HCT116 (cell line): ENCODE results near the gene IQCB1. TPM values are rescaled to one million over a fixed set of nuclear protein-coding genes. Genes with fewer than 3 reads are reported as not detected.

ENCODE experiments used
- ATAC-seq: fragments of 200-7000 bp; cut with Tn5 transposase; 2 replicates; pipeline ENCODE4 v1.9.1; 2020; ENCODE audit warnings: mild to moderate bottlenecking, moderate library complexity
- BruUV-seq: library from RNA; stranded (reverse); fragments of 400-500 nt; replicated peaks from 2 replicates; lab custom pipeline; 2021; lab: Mats Ljungman, UMichigan
- CTCF ChIA-PET: fragments of 300-600 bp; sonication (Branson Sonifier 250); formaldehyde crosslinking; loops from one replicate; lab custom pipeline; 2021; ENCODE audit warnings: antibody characterized with exemption; lab: Charles Lee
- POLR2A ChIA-PET: fragments of 300-600, 350-600 bp; sonication (Branson Sonifier 250); formaldehyde crosslinking; loops from one replicate; lab custom pipeline; 2021; ENCODE audit warnings: antibody characterized with exemption; lab: Charles Lee
- RAD21 ChIA-PET, 2 experiments: fragments of 300-600 bp; sonication (Branson Sonifier 250); formaldehyde crosslinking; loops; one replicate each; lab custom pipeline; 2023; ENCODE audit warnings: low total read pairs in 2 of 2; ENCODE audit not compliant: uncharacterized antibody in 2 of 2, unreplicated experiment in 2 of 2, low non-redundant PET in 1 of 2; lab: Charles Lee
- DNase-seq: peaks from one replicate; pipeline ENCODE4 v3.0.0-alpha.2; 2010; ENCODE audit warnings: low read depth, low spot score
- H2AFZ ChIP-seq: fragments of 200-600 bp; shearing (Covaris generic), sonication (generic); 2 replicates; pipeline ENCODE4 v1.6.1; 2017; ENCODE audit warnings: low read depth, mixed run types, mixed read lengths, antibody characterized with exemption, low read length; ENCODE audit not compliant: poor library complexity, severe bottlenecking
- H3K27ac ChIP-seq: 2 replicates; pipeline ENCODE4 v1.5.1; 2012; ENCODE audit warnings: low read depth, low read length
- H3K27me3 ChIP-seq: fragments of 200-600 bp; sonication (generic); 2 replicates; pipeline ENCODE4 v1.6.1; 2016; ENCODE audit warnings: mixed run types, low read length, mixed read lengths; ENCODE audit not compliant: insufficient read depth
- H3K36me3 ChIP-seq, 2 experiments: fragments of 200-500 bp in 1 of 2; fragments of 200-600 bp in 1 of 2; sonication (Bioruptor generic) in 1 of 2; sonication (generic) in 1 of 2; 2 replicates each; pipeline versions ENCODE4 v1.5.1 to v1.6.1; 2014 to 2016; ENCODE audit warnings: low read length in 2 of 2, inconsistent platforms in 1 of 2, mixed read lengths in 1 of 2, mixed run types in 1 of 2; ENCODE audit not compliant: insufficient read depth in 2 of 2, control insufficient read depth in 1 of 2
- H3K4me1 ChIP-seq, 2 experiments: fragments of 200-600 bp in 1 of 2; sonication (generic) in 1 of 2; 2 replicates each; pipeline versions ENCODE4 v1.5.1 to v1.6.1; 2012 to 2017; ENCODE audit warnings: low read length in 2 of 2, inconsistent platforms in 1 of 2, mild to moderate bottlenecking in 1 of 2, mixed read lengths in 1 of 2, mixed run types in 1 of 2, moderate library complexity in 1 of 2; ENCODE audit not compliant: insufficient read depth in 2 of 2, control insufficient read depth in 1 of 2
- H3K4me2 ChIP-seq: fragments of 200-600 bp; sonication (generic); 2 replicates; pipeline ENCODE4 v1.6.1; 2017; ENCODE audit warnings: mixed run types, low read length, mixed read lengths
- H3K4me3 ChIP-seq, 2 experiments: fragments of 200-600 bp in 1 of 2; sonication (generic) in 1 of 2; replicated peaks in 1 of 2; 2 replicates each; pipeline ENCODE4 v1.5.1; 2011 to 2016; ENCODE audit warnings: low read length in 2 of 2, control low read depth in 1 of 2, low read depth in 1 of 2, mild to moderate bottlenecking in 1 of 2, mixed read lengths in 1 of 2, mixed run types in 1 of 2
- H3K79me2 ChIP-seq: fragments of 200-600 bp; sonication (generic); 2 replicates; pipeline ENCODE4 v1.6.1; 2017; ENCODE audit warnings: mild to moderate bottlenecking, mixed run types, low read length, moderate library complexity, mixed read lengths; ENCODE audit not compliant: insufficient read depth
- H3K9ac ChIP-seq: fragments of 200-600 bp; sonication (generic); 2 replicates; pipeline ENCODE4 v1.6.1; 2016; ENCODE audit warnings: low read length, mixed read lengths
- H3K9me2 ChIP-seq: fragments of 200-600 bp; sonication (generic), shearing (Covaris generic); 2 replicates; pipeline ENCODE4 v1.6.1; 2017; ENCODE audit warnings: mixed run types, mild to moderate bottlenecking, moderate library complexity; ENCODE audit not compliant: insufficient read depth
- H3K9me3 ChIP-seq, 2 experiments: fragments of 200-500 bp in 1 of 2; fragments of 200-600 bp in 1 of 2; sonication (Bioruptor generic) in 1 of 2; sonication (generic) in 1 of 2; 2 replicates each; pipeline ENCODE4 v1.6.1; 2014 to 2017; ENCODE audit warnings: low read length in 2 of 2, mixed read lengths in 2 of 2, inconsistent platforms in 1 of 2, low read depth in 1 of 2, mild to moderate bottlenecking in 1 of 2, mixed run types in 1 of 2, moderate library complexity in 1 of 2; ENCODE audit not compliant: control insufficient read depth in 1 of 2, insufficient read depth in 1 of 2
- H4K20me1 ChIP-seq: fragments of 200-600 bp; sonication (generic), shearing (Covaris generic); 2 replicates; pipeline ENCODE4 v1.6.1; 2017; ENCODE audit warnings: mixed run types, mild to moderate bottlenecking, moderate library complexity; ENCODE audit not compliant: insufficient read depth
- ATF3 ChIP-seq: IDR thresholded peaks from 2 replicates; pipeline ENCODE4 v1.6.1; 2012
- CEBPB ChIP-seq: IDR thresholded peaks from 2 replicates; pipeline ENCODE4 v1.6.1; 2012; ENCODE audit warnings: low read depth
- CTCF ChIP-seq, 3 experiments: fragments of 200-600 bp in 1 of 3; sonication (generic) in 1 of 3; IDR thresholded peaks in 2 of 3; conservative IDR thresholded peaks in 1 of 3; 2 replicates each; pipeline ENCODE4 v1.5.1; 2012 to 2017; ENCODE audit warnings: low read depth in 2 of 3, low read length in 2 of 3, antibody characterized with exemption in 1 of 3, borderline replicate concordance in 1 of 3, control low read depth in 1 of 3, mild to moderate bottlenecking in 1 of 3, mixed read lengths in 1 of 3, mixed run types in 1 of 3, moderate library complexity in 1 of 3; ENCODE audit not compliant: insufficient read depth in 1 of 3
- EGR1 ChIP-seq: IDR thresholded peaks from 2 replicates; pipeline ENCODE4 v1.6.1; 2012; ENCODE audit warnings: low read depth
- EZH2 ChIP-seq: fragments of 200-600 bp; sonication (generic); IDR thresholded peaks from 2 replicates; pipeline ENCODE4 v1.6.1; 2017; ENCODE audit warnings: antibody characterized with exemption, mixed run types
- EZH2phosphoT487 ChIP-seq: fragments of 200-600 bp; IDR thresholded peaks from 2 replicates; pipeline ENCODE4 v1.6.1; 2018; ENCODE audit warnings: antibody characterized with exemption, borderline replicate concordance
- FOSL1 ChIP-seq: IDR thresholded peaks from 2 replicates; pipeline ENCODE4 v1.6.1; 2012; ENCODE audit warnings: low read depth
- JUND ChIP-seq: IDR thresholded peaks from 2 replicates; pipeline ENCODE4 v1.6.1; 2012
- MAX ChIP-seq: IDR thresholded peaks from 2 replicates; pipeline ENCODE4 v1.6.1; 2012
- POLR2A ChIP-seq: IDR thresholded peaks from 2 replicates; pipeline ENCODE4 v1.7.0; 2011; ENCODE audit warnings: borderline replicate concordance; ENCODE audit not compliant: insufficient read depth, insufficient read length; ENCODE audit errors: extremely low read depth
- POLR2AphosphoS5 ChIP-seq: IDR thresholded peaks from 2 replicates; pipeline ENCODE4 v1.6.1; 2011; ENCODE audit warnings: mild to moderate bottlenecking, low read depth, low read length, moderate library complexity
- RAD21 ChIP-seq: IDR thresholded peaks from 2 replicates; pipeline ENCODE4 v1.6.1; 2012; ENCODE audit warnings: low read depth, mild to moderate bottlenecking
- REST ChIP-seq: IDR thresholded peaks from 2 replicates; pipeline ENCODE4 v1.6.1; 2012; ENCODE audit warnings: low read depth
- SIN3A ChIP-seq: IDR thresholded peaks from 2 replicates; pipeline ENCODE4 v1.6.1; 2012; ENCODE audit warnings: low read depth
- SP1 ChIP-seq: IDR thresholded peaks from 2 replicates; pipeline ENCODE4 v1.6.1; 2012; ENCODE audit warnings: low read depth
- SRF ChIP-seq: IDR thresholded peaks from 2 replicates; pipeline ENCODE4 v1.6.1; 2012; ENCODE audit warnings: low read depth
- YY1 ChIP-seq: IDR thresholded peaks from 2 replicates; pipeline ENCODE4 v1.6.1; 2011; ENCODE audit warnings: low read length, low read depth, moderate library complexity, mild to moderate bottlenecking; ENCODE audit not compliant: insufficient replicate concordance; ENCODE audit errors: extremely low read depth
- ZBTB33 ChIP-seq: IDR thresholded peaks from 2 replicates; pipeline ENCODE4 v1.6.1; 2011; ENCODE audit warnings: mild to moderate bottlenecking, low read length, moderate library complexity; ENCODE audit not compliant: insufficient replicate concordance; ENCODE audit errors: extremely low read depth
- ZFX ChIP-seq: fragments of 450-650 bp; IDR thresholded peaks from 2 replicates; pipeline ENCODE4 v1.6.1; 2017
- ZNF274 ChIP-seq: fragments of 200-500 bp; sonication (Bioruptor generic); IDR thresholded peaks from 2 replicates; pipeline ENCODE4 v1.6.1; 2014; ENCODE audit warnings: mild to moderate bottlenecking, low read depth, low read length, inconsistent platforms
- intact Hi-C: fragments of 100-400 bp; cut with micrococcal nuclease; formaldehyde crosslinking; loops from 2 replicates; pipeline ENCODE4 v1.10.0; 2022
- total RNA-seq: library from RNA; stranded (reverse); gene quantifications from one replicate; pipeline ENCODE4 v1.2.1, GENCODE V29; 2021; ENCODE audit not compliant: unreplicated experiment

Gene IQCB1
- total RNA-seq, 1 experiment from 2014 or later, result 22.2 TPM

- Histone ChIP-seq H3K36me3 (peaks cover 0 to 17% of the 10 kb centered on the region in 2 experiments; a peak in 2 of 4 replicates), H3K4me3 (no peak overlapping the region), H4K20me1 (no peaks in the 10 kb centered on the region), H3K27me3 (no peaks in the 10 kb centered on the region; the same call in 1 of the 2 replicates), H2AFZ (no peak overlapping the region), H3K9me2 (no peaks in the 10 kb centered on the region)
- ChIA-PET POLR2A (no interaction called here), RAD21 (no interaction called here)
- no peak for ATAC-seq
- no peak for DNase-seq
- no TSS peak for BruUV-seq
- TF ChIP-seq ZBTB33, result no peak
- no peak for TF ChIP-seq SP1
- TF ChIP-seq POLR2A, result no peak
- no peak for TF ChIP-seq EZH2
- TF ChIP-seq ZNF274, result no peak
- no peak for TF ChIP-seq CEBPB
- TF ChIP-seq RAD21, result no peak
- no peak for TF ChIP-seq EZH2phosphoT487
- no peak for TF ChIP-seq YY1
- no peak for TF ChIP-seq MAX
- TF ChIP-seq SIN3A, result no peak
- TF ChIP-seq ATF3, result no peak
- TF ChIP-seq REST, result no peak
- TF ChIP-seq CTCF (IDR thresholded peaks at IDR 0.05 in 2 of 3, conservative IDR thresholded peaks at IDR 0.05 in 1 of 3; ENCODE audit: borderline replicate concordance in 1 of 3, insufficient read depth in 1 of 3, low read depth in 2 of 3, low read length in 2 of 3), result no peak
- no peak for TF ChIP-seq SRF
- TF ChIP-seq FOSL1, result no peak
- TF ChIP-seq POLR2AphosphoS5, result no peak
- no peak for TF ChIP-seq EGR1
- no peak for TF ChIP-seq ZFX
- TF ChIP-seq JUND, result no peak
- TF ChIP-seq, all 23 proteins: peak for 0
- H3K4me1 ChIP-seq, result peaks cover 0 to 15% of the 10 kb centered on the region in 2 experiments; a peak in 2 of 4 replicates
- H3K4me2 ChIP-seq, result no peak overlapping the region
- intact Hi-C loops, result loop anchor here (5.0 kb wide), 1 partner anchor 289 kb away; the partner anchor contains the start of gene POLQ
- CTCF ChIA-PET, result no interaction called here
- H3K79me2 ChIP-seq, result peaks cover 32% of the 10 kb centered on the region
- H3K9ac ChIP-seq, result no peak overlapping the region
- H3K9me3 ChIP-seq, result no peaks in the 10 kb centered on the region
- no peak overlapping the region for H3K27ac ChIP-seq
Measured at GRCh38 chr3:121836481-121836880, 1.6 kb upstream of the IQCB1 start.
